ENCODE data around the gene RXFP4. TPM values are rescaled to one million over a fixed set of nuclear protein-coding genes. Genes with fewer than 3 reads are reported as not detected.

Gene RXFP4
- total and polyA plus RNA-seq, 2 of the 13 experiments (the other 11 are each of a cell fraction or from before 2014, with no cell fraction given), result 0.38 to 1.4 TPM

GRCh38 chr1:155967341-155968050 lies 26.1 kb downstream of the RXFP4 start (continued):
- no peak for TF ChIP-seq ZNF781 (CRISPR knock-in tag; IDR thresholded peaks at IDR 0.05; ENCODE audit: borderline replicate concordance, not compliant biosample characterization)
- TF ChIP-seq SCMH1 (CRISPR knock-in tag; IDR thresholded peaks at IDR 0.05; ENCODE audit: borderline replicate concordance), result no peak
- no peak for TF ChIP-seq TCF12 (IDR thresholded peaks at IDR 0.05)
- peak; percentile 56; the same call in 1 of the 2 replicates for TF ChIP-seq TCF12 (CRISPR knock-in tag; IDR thresholded peaks at IDR 0.05)
- TF ChIP-seq ZNF124 (CRISPR knock-in tag; IDR thresholded peaks at IDR 0.05), result 0 out of 2 replicates have a peak, but pooled peaks have one; percentile 73
- no peak for TF ChIP-seq KLF12 (CRISPR knock-in tag; IDR thresholded peaks at IDR 0.05; ENCODE audit: borderline replicate concordance)
- peak; percentile 51; the same call in 1 of the 2 replicates for TF ChIP-seq HOXA5 (CRISPR knock-in tag; IDR thresholded peaks at IDR 0.05)
- no peak for TF ChIP-seq DR1 (CRISPR knock-in tag; IDR thresholded peaks at IDR 0.05)
- TF ChIP-seq HMGA1 (CRISPR knock-in tag; conservative IDR thresholded peaks at IDR 0.05), result no peak
- TF ChIP-seq HNRNPH1 (optimal IDR thresholded peaks at IDR 0.05; ENCODE audit: low read depth, low read length), result no peak
- no peak for TF ChIP-seq ZNF546 (CRISPR knock-in tag; conservative IDR thresholded peaks at IDR 0.05)
- TF ChIP-seq ZBTB42 (CRISPR knock-in tag; IDR thresholded peaks at IDR 0.05), result no peak; the same call in 1 of the 2 replicates
- TF ChIP-seq, protein P1, sequence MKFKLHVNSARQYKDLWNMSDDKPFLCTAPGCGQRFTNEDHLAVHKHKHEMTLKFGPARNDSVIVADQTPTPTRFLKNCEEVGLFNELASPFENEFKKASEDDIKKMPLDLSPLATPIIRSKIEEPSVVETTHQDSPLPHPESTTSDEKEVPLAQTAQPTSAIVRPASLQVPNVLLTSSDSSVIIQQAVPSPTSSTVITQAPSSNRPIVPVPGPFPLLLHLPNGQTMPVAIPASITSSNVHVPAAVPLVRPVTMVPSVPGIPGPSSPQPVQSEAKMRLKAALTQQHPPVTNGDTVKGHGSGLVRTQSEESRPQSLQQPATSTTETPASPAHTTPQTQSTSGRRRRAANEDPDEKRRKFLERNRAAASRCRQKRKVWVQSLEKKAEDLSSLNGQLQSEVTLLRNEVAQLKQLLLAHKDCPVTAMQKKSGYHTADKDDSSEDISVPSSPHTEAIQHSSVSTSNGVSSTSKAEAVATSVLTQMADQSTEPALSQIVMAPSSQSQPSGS (CRISPR knock-in tag; IDR thresholded peaks at IDR 0.05), result no peak
- TF ChIP-seq ZNF740 (CRISPR knock-in tag; IDR thresholded peaks at IDR 0.05), result no peak
- TF ChIP-seq ZNF414 (CRISPR knock-in tag; IDR thresholded peaks at IDR 0.05), result peak; percentile 27; the same call in 1 of the 2 replicates
- no peak for TF ChIP-seq TOE1 (CRISPR knock-in tag; IDR thresholded peaks at IDR 0.05)
- TF ChIP-seq, protein P2, sequence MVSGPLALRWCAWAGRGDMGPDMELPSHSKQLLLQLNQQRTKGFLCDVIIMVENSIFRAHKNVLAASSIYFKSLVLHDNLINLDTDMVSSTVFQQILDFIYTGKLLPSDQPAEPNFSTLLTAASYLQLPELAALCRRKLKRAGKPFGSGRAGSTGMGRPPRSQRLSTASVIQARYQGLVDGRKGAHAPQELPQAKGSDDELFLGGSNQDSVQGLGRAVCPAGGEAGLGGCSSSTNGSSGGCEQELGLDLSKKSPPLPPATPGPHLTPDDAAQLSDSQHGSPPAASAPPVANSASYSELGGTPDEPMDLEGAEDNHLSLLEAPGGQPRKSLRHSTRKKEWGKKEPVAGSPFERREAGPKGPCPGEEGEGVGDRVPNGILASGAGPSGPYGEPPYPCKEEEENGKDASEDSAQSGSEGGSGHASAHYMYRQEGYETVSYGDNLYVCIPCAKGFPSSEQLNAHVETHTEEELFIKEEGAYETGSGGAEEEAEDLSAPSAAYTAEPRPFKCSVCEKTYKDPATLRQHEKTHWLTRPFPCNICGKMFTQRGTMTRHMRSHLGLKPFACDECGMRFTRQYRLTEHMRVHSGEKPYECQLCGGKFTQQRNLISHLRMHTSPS (CRISPR knock-in tag; IDR thresholded peaks at IDR 0.05; ENCODE audit: low read depth), result peak; percentile 80
- peak; percentile 75; the same call in 1 of the 2 replicates for TF ChIP-seq ZNF564 (CRISPR knock-in tag; IDR thresholded peaks at IDR 0.05)
- no peak for TF ChIP-seq ZEB1 (IDR thresholded peaks at IDR 0.05; ENCODE audit: insufficient replicate concordance, low read depth)
- TF ChIP-seq AGO1 (IDR thresholded peaks at IDR 0.05; ENCODE audit: low read depth, low read length, poor library complexity, severe bottlenecking), result no peak
- no peak for TF ChIP-seq CCAR2 (optimal IDR thresholded peaks at IDR 0.05; ENCODE audit: low read depth, low read length)
- no peak for TF ChIP-seq TERF1 (CRISPR knock-in tag; IDR thresholded peaks at IDR 0.05)
- no peak for TF ChIP-seq EED (CRISPR knock-in tag; IDR thresholded peaks at IDR 0.05)
- TF ChIP-seq ZNF773 (CRISPR knock-in tag; IDR thresholded peaks at IDR 0.05; ENCODE audit: borderline replicate concordance), result no peak

Measured in HepG2 (cell line).